HL-60 (cell line): ENCODE data around the gene ATP2B3.

Source experiments
- DNase-seq, 2 experiments: peaks; one replicate each; pipeline ENCODE4 v3.0.0-alpha.2; 2010 to 2020; ENCODE audit warnings: low read depth in 1 of 2, low spot score in 1 of 2
- H3K27ac ChIP-seq: fragments of 250-450 bp; sonication (Bioruptor Pico); replicated peaks from 2 replicates; pipeline ENCODE4 v1.5.1; 2020; ENCODE audit warnings: mild to moderate bottlenecking, moderate library complexity
- H3K27me3 ChIP-seq: fragments of 250-450 bp; sonication (Bioruptor Pico); 2 replicates; pipeline ENCODE4 v1.5.1; 2021; ENCODE audit warnings: mild to moderate bottlenecking, moderate library complexity; ENCODE audit not compliant: insufficient read depth, poor library complexity, severe bottlenecking
- H3K4me3 ChIP-seq: replicated peaks from 2 replicates; pipeline ENCODE4 v1.5.1; 2011; ENCODE audit warnings: mild to moderate bottlenecking, control low read depth, low read length; ENCODE audit not compliant: insufficient read depth
- CTCF ChIP-seq: IDR thresholded peaks from one replicate; pipeline ENCODE4 v1.5.1; 2011; ENCODE audit warnings: low read length, control low read depth, inconsistent platforms; ENCODE audit not compliant: insufficient read depth
- GABPA ChIP-seq: IDR thresholded peaks from 2 replicates; pipeline ENCODE4 v1.6.1; 2012; ENCODE audit warnings: low read depth
- POLR2AphosphoS5 ChIP-seq: IDR thresholded peaks from 2 replicates; pipeline ENCODE4 v1.6.1; 2012; ENCODE audit warnings: low read depth
- REST ChIP-seq: IDR thresholded peaks from 2 replicates; pipeline ENCODE4 v1.6.1; 2012; ENCODE audit warnings: low read depth; ENCODE audit not compliant: insufficient replicate concordance
- SPI1 ChIP-seq: IDR thresholded peaks from 2 replicates; pipeline ENCODE4 v1.6.1; 2012; ENCODE audit warnings: low read depth, mild to moderate bottlenecking, borderline replicate concordance

The ATP2B3 gene

GRCh38 chrX:153521034-153521433, 3.6 kb downstream of the ATP2B3 start:
- H3K4me3 ChIP-seq, result no peak overlapping the region
- TF ChIP-seq POLR2AphosphoS5 (no peak), REST (no peak), SPI1 (no peak), CTCF (no peak), GABPA (no peak)
- no peak for DNase-seq
- peaks cover 6% of the 10 kb centered on the region for H3K27me3 ChIP-seq
- no peak overlapping the region for H3K27ac ChIP-seq

- TF ChIP-seq CTCF, result no peak
- no peak for TF ChIP-seq SPI1
- TF ChIP-seq REST, result no peak
- TF ChIP-seq GABPA, result no peak
- no peak for TF ChIP-seq POLR2AphosphoS5
- no peak for DNase-seq
- no peak overlapping the region for H3K4me3 ChIP-seq
- H3K27me3 ChIP-seq, result peaks cover 6% of the 10 kb centered on the region
- H3K27ac ChIP-seq, result no peak overlapping the region
Observed at GRCh38 chrX:153522259-153522658, 4.8 kb downstream of the ATP2B3 start.

- Histone ChIP-seq H3K27me3 (peaks cover 4% of the 10 kb centered on the region), H3K4me3 (no peak overlapping the region), H3K27ac (no peak overlapping the region)
- DNase-seq, result no peak
- TF ChIP-seq CTCF (no peak), SPI1 (no peak), GABPA (no peak), REST (no peak), POLR2AphosphoS5 (no peak)
Observed at GRCh38 chrX:153523269-153523668, 5.8 kb downstream of the ATP2B3 start.
